Activated naive CD8-positive, alpha-beta T cell treated with anti-CD3 and anti-CD28 coated beads for 36 hours (primary cell): ENCODE results near the gene EPHB1. TPM values are rescaled to one million over a fixed set of nuclear protein-coding genes. Genes with fewer than 3 reads are reported as not detected.
A peak's percentile ranks its signal among the peaks of the same experiment; 100 is the strongest.

Source experiments
- DNase-seq: peaks from one replicate; pipeline ENCODE4 v3.0.0; 2021
- H3K27ac Mint-ChIP-seq: one replicate; pipeline ENCODE4 v1.8.0; 2022; ENCODE audit warnings: mild to moderate bottlenecking, moderate library complexity, mixed read lengths
- H3K27me3 Mint-ChIP-seq: one replicate; pipeline ENCODE4 v1.8.0; 2022; ENCODE audit warnings: mild to moderate bottlenecking, mixed read lengths
- H3K36me3 Mint-ChIP-seq: one replicate; pipeline ENCODE4 v1.8.0; 2021; ENCODE audit warnings: mild to moderate bottlenecking, mixed read lengths
- H3K4me1 Mint-ChIP-seq: one replicate; pipeline ENCODE4 v1.8.0; 2021; ENCODE audit warnings: mixed read lengths
- H3K4me3 Mint-ChIP-seq: one replicate; pipeline ENCODE4 v1.8.0; 2022; ENCODE audit warnings: mild to moderate bottlenecking, moderate library complexity, mixed read lengths
- H3K9me3 Mint-ChIP-seq: one replicate; pipeline ENCODE4 v1.8.0; 2022; ENCODE audit warnings: mixed read lengths
- total RNA-seq, 2 experiments: library from RNA; stranded (reverse); gene quantifications; one replicate each; pipeline ENCODE4 v1.2.3, GENCODE V29; 2021

The EPHB1 gene
- not detected for total RNA-seq

- Mint-ChIP-seq H3K27ac (no peak within 1 kb of the TSS), H3K9me3 (no peaks in the 10 kb centered on the region), H3K36me3 (no peaks in the 10 kb centered on the region), H3K4me1 (peaks cover 4% of the 10 kb centered on the region), H3K27me3 (peaks cover 65% of the 10 kb centered on the region), H3K4me3 (peak within 1 kb of the TSS; percentile 82)
- DNase-seq, result peak; percentile 75
Observed at GRCh38 chr3:134794950-134795745, at the start of gene EPHB1. EPHB1 (plus strand) TSS chr3:134795260.

DNA sequence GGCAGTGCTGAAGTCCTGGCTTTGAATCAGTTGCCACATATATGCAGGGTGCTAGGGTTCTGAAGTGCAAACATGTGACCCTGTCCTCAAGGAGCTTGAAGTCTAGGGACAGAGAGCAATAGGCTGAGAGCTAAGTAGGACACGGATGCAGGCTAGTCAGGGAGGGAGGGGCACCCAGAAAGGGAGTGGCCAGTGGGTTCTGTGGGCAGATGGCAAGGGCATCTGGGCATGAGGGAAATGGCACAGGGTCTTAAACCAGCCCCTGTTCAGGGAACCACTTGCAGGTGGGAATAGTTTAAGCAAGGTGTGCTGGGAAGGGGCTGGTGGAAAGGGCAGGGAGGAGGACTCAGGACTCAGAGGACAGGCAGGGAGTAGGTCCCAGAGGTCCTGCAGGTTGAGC is 46.4 kb upstream of the EPHB1 start:
- DNase-seq, result no peak
- H3K4me3 Mint-ChIP-seq, result no peak overlapping the region
- peaks cover 2% of the 10 kb centered on the region for H3K9me3 Mint-ChIP-seq
- no peak overlapping the region for H3K27ac Mint-ChIP-seq
- H3K36me3 Mint-ChIP-seq, result no peaks in the 10 kb centered on the region
- H3K27me3 Mint-ChIP-seq, result peaks cover 4% of the 10 kb centered on the region
- H3K4me1 Mint-ChIP-seq, result no peaks in the 10 kb centered on the region

DNA sequence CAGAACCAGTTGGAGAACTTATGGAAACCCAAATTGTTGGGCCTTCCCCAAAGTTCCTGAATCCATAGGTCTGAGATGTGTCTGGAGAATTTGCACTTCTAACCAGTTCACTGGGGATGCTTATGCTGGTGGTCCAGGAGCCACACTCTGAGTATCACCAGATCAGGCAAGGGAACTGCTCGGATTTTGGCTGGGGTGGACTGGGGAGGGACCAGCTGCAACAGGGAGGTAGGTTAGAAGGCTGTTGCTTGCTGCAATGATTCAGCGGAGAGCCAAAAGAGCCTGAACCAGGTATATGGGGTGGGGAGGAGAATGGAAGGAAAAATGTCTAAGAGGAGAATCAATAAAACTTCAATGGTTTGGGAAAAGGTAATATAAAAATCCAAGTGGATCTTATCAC is 45.9 kb upstream of the EPHB1 start:
- no peak overlapping the region for H3K27ac Mint-ChIP-seq
- peaks cover 4% of the 10 kb centered on the region for H3K27me3 Mint-ChIP-seq
- H3K9me3 Mint-ChIP-seq, result peaks cover 2% of the 10 kb centered on the region
- no peak overlapping the region for H3K4me3 Mint-ChIP-seq
- no peaks in the 10 kb centered on the region for H3K36me3 Mint-ChIP-seq
- no peak for DNase-seq
- H3K4me1 Mint-ChIP-seq, result no peaks in the 10 kb centered on the region

DNA sequence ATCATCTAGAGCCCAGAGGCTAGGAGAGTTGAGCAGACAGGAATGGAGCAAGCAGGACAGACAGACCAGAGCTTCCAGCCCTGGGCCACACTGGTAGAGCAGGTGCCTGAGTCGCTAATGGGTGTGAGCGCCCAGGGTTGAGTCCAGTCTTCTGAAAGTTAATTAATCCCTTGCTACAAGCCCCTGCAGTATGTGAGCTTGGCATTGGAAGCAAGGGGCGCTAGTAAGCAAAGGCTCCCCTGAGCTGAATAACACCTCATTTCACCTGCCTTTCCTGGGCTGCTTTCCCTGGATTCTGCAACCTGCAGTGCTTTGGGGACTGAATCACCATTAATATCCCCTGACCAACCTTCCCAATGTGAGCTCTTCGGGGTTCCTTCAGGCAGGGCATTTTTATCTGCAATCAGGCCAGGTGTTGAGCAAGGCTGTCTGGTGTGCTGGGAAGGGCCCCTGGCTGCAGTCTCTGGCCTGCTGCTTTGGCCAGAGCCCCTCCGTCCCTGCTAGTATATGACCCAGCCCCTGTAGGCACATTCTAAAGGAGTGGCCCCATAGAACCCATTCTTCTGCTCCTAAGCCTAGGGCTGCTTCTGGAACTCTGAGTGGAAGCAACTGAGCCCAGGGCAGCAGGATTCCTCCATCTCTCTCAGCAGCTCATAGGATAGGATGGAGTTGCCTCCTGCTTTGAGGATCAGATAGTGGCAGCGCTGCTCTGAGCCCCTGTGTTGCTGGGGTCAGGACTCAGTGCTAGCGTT is 45.1 kb upstream of the EPHB1 start:
- H3K9me3 Mint-ChIP-seq, result peaks cover 2% of the 10 kb centered on the region
- no peaks in the 10 kb centered on the region for H3K4me1 Mint-ChIP-seq
- no peak overlapping the region for H3K27ac Mint-ChIP-seq
- no peaks in the 10 kb centered on the region for H3K36me3 Mint-ChIP-seq
- H3K27me3 Mint-ChIP-seq, result peaks cover 4% of the 10 kb centered on the region
- no peak for DNase-seq
- no peak overlapping the region for H3K4me3 Mint-ChIP-seq

GRCh38 chr3:134751831-134752230 is 43.2 kb upstream of the EPHB1 start:
- H3K4me1 Mint-ChIP-seq, result no peaks in the 10 kb centered on the region
- H3K27me3 Mint-ChIP-seq, result peaks cover 9% of the 10 kb centered on the region

GRCh38 chr3:134752761-134753461 is 42.1 kb upstream of the EPHB1 start:
- Mint-ChIP-seq H3K27me3 (peaks cover 12% of the 10 kb centered on the region), H3K27ac (no peak overlapping the region), H3K9me3 (no peaks in the 10 kb centered on the region), H3K36me3 (no peaks in the 10 kb centered on the region), H3K4me3 (no peak overlapping the region), H3K4me1 (no peaks in the 10 kb centered on the region)
- no peak for DNase-seq

More at GRCh38 chr3:134751831-134752230, 43.2 kb upstream of the EPHB1 start:
- H3K4me3 Mint-ChIP-seq, result no peak overlapping the region
- no peak for DNase-seq
- H3K27ac Mint-ChIP-seq, result no peak overlapping the region
- no peaks in the 10 kb centered on the region for H3K9me3 Mint-ChIP-seq
- no peaks in the 10 kb centered on the region for H3K36me3 Mint-ChIP-seq

DNA sequence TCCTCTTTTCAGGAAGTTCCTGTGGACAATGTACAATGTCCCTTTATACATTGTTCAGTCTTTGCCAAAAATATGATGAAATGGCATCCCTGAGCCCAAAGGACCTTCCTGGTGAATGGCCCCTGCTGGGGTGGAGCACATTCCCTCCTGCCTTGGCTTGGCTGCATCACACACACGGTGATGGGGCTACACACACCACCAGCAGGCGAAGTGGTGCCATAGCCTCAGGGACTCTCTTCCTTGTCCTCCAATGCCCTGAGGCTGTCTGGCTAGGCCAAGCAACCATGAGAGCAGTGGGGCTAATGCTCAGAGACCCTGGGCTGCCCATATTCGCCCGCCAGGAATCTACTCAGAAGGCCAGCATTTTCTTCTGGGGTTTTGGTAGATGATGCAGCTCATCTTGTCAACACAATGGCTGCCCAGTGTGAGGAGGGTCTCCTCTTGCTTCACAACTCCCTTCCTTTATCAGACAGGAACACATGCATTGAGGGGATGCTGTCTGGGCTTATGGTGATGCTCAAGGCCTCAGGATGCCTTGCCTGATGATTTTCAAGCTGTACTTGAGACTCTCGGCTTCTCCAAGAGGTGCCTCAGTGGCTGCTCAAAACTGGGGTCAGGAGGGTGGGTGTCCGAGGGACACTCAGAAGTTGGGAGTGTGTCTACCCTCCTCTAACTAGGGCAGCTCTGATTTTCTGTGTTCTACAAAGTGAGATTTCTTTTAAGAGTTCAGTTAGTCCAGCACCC is 40.9 kb upstream of the EPHB1 start:
- no peak for DNase-seq
- Mint-ChIP-seq H3K27ac (no peak overlapping the region), H3K4me1 (no peaks in the 10 kb centered on the region), H3K4me3 (no peak overlapping the region), H3K36me3 (no peaks in the 10 kb centered on the region), H3K27me3 (peaks cover 8% of the 10 kb centered on the region), H3K9me3 (no peaks in the 10 kb centered on the region)

GRCh38 chr3:134754768-134755559 is 40.1 kb upstream of the EPHB1 start:
- no peaks in the 10 kb centered on the region for H3K4me1 Mint-ChIP-seq
- DNase-seq, result peak; percentile 26
- H3K27ac Mint-ChIP-seq, result no peak overlapping the region
- no peaks in the 10 kb centered on the region for H3K9me3 Mint-ChIP-seq
- no peaks in the 10 kb centered on the region for H3K36me3 Mint-ChIP-seq
- no peak overlapping the region for H3K4me3 Mint-ChIP-seq
- H3K27me3 Mint-ChIP-seq, result peaks cover 8% of the 10 kb centered on the region

DNA sequence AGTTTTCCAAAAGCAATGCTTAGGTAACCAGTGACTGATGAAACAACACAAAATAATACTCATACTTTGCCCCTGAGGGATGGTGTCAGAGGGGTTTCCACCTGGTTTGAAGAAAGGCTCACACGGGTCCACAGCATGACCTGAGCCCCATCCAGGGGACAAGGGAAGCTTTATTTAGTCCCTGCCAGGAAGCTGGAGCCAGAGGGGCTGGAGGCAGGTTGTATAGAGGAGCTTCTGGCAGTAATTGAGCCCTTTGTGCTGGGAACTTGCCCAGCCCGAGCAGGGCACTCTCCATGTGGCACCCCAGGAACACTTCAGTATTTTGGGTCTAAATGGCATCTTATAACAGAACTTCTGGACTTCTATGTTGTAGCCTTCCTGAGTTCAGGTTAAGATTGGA is 39.2 kb upstream of the EPHB1 start:
- H3K9me3 Mint-ChIP-seq, result no peaks in the 10 kb centered on the region
- H3K4me1 Mint-ChIP-seq, result no peaks in the 10 kb centered on the region
- H3K27me3 Mint-ChIP-seq, result peaks cover 8% of the 10 kb centered on the region
- no peak overlapping the region for H3K27ac Mint-ChIP-seq
- no peaks in the 10 kb centered on the region for H3K36me3 Mint-ChIP-seq
- DNase-seq, result no peak
- H3K4me3 Mint-ChIP-seq, result no peak overlapping the region

DNA sequence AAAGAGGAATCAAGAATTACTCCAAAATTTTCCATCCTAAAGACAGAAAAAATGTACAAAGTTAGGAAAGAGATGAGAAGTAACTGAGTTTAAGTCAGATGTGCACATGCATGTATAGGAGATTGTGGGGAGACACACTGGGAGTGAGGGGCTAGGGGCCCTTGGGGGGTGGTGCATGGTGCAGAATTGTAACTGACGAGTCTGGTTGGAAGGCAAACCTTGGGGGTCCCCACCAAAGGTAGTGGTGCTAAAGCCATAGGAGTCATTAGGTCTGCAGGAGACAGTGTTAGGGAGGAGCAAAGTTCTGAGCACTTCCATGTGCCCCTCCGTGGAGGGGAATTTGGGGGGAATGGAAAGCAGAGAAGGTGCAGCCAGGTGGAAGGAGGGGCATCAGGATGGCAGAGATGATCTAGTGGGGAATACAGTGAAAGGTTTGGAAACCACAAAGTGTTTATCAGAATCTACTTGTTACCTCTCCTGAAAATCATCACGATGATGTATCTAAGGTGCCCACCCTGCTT is 37.5 kb upstream of the EPHB1 start:
- Mint-ChIP-seq H3K36me3 (no peaks in the 10 kb centered on the region), H3K27ac (no peak overlapping the region), H3K4me1 (no peaks in the 10 kb centered on the region), H3K27me3 (peaks cover 8% of the 10 kb centered on the region), H3K9me3 (no peaks in the 10 kb centered on the region), H3K4me3 (no peak overlapping the region)
- DNase-seq, result no peak

DNA sequence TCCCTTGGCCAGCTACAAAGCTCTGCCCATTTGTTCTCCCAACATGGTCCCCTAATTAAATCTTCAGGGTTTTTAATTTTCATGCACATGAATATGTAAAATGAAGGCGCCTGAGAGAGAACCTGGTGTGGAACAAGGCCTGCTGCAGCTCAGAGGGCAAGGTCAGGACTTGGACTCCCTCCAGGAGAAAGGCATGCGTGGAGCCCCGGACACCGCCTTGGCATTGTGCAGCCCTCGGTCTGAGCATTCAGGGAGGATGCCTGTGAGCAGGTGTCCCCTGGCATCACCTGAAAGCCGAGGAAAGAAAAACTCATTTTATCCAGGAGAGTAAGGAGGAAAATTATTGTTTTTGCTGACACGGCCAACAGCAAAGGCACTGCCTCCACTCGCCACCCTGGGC is 33.8 kb upstream of the EPHB1 start:
- no peak overlapping the region for H3K4me3 Mint-ChIP-seq
- H3K4me1 Mint-ChIP-seq, result no peaks in the 10 kb centered on the region
- H3K27ac Mint-ChIP-seq, result no peak overlapping the region
- peaks cover 12% of the 10 kb centered on the region for H3K27me3 Mint-ChIP-seq
- no peaks in the 10 kb centered on the region for H3K9me3 Mint-ChIP-seq
- H3K36me3 Mint-ChIP-seq, result no peaks in the 10 kb centered on the region
- no peak for DNase-seq

DNA sequence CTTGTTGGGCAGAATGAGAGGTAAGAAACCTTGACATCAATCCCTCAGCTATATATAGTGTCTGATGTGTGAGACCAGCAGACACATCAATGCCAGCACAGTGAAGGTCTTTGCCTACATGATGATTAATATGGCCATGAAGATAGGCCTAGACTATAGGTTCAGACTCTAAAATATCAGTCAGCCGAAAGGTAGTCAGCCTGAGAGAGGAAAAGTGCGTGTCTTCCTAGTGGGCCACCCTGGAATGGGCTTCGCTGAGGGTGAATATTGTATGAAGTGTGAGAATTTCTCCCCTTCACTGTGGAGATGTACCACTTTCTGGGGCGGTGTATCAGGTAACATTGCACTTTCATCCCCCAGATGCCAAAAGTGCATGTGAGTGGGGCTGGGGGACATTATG is 33.0 kb upstream of the EPHB1 start:
- DNase-seq, result no peak

DNA sequence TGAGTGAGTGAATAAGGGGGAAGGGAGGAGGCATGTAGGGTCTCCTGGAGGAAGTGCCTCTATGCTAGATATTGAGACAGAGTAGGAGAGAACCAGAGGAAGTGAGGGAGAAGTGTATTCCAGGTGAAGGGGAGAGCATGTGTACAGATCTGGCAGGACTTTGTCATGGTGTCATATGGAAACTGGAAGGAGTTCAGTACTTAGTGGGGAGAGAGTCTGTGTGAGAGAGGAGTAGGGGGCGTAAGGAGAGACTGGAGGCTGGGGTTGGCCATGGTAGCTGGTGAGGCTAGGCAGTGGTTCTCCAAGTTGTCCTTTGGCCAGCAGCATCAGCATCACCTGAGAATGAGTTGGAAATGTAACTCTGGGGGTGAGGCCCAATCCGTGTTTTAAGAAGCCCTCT is 29.6 kb upstream of the EPHB1 start:
- Mint-ChIP-seq H3K27me3 (peaks cover 4% of the 10 kb centered on the region), H3K9me3 (no peaks in the 10 kb centered on the region), H3K4me1 (no peaks in the 10 kb centered on the region), H3K27ac (no peak overlapping the region), H3K4me3 (no peak overlapping the region), H3K36me3 (no peaks in the 10 kb centered on the region)
- DNase-seq, result no peak

More for the DNA sequence above, 33.0 kb upstream of the EPHB1 start:
- Mint-ChIP-seq H3K27me3 (peaks cover 4% of the 10 kb centered on the region), H3K36me3 (no peaks in the 10 kb centered on the region), H3K4me3 (no peak overlapping the region), H3K27ac (no peak overlapping the region), H3K9me3 (no peaks in the 10 kb centered on the region), H3K4me1 (no peaks in the 10 kb centered on the region)

- DNase-seq, result no peak
- H3K4me1 Mint-ChIP-seq, result no peaks in the 10 kb centered on the region
- no peak overlapping the region for H3K27ac Mint-ChIP-seq
- no peaks in the 10 kb centered on the region for H3K9me3 Mint-ChIP-seq
- peaks cover 4% of the 10 kb centered on the region for H3K27me3 Mint-ChIP-seq
- H3K36me3 Mint-ChIP-seq, result no peaks in the 10 kb centered on the region
- H3K4me3 Mint-ChIP-seq, result no peak overlapping the region
Observed at GRCh38 chr3:134766290-134766689, 28.8 kb upstream of the EPHB1 start.
